ENCODE results near the gene AURKAIP1. TPM values are rescaled to one million over a fixed set of nuclear protein-coding genes. Genes with fewer than 3 reads are reported as not detected.

AURKAIP1 gene
- total RNA-seq, 1 donor = 74.6 TPM

- no peaks in the 10 kb centered on the region for H3K27me3 ChIP-seq (ENCODE audit: insufficient read depth, low read length)
- TF ChIP-seq, protein P1, sequence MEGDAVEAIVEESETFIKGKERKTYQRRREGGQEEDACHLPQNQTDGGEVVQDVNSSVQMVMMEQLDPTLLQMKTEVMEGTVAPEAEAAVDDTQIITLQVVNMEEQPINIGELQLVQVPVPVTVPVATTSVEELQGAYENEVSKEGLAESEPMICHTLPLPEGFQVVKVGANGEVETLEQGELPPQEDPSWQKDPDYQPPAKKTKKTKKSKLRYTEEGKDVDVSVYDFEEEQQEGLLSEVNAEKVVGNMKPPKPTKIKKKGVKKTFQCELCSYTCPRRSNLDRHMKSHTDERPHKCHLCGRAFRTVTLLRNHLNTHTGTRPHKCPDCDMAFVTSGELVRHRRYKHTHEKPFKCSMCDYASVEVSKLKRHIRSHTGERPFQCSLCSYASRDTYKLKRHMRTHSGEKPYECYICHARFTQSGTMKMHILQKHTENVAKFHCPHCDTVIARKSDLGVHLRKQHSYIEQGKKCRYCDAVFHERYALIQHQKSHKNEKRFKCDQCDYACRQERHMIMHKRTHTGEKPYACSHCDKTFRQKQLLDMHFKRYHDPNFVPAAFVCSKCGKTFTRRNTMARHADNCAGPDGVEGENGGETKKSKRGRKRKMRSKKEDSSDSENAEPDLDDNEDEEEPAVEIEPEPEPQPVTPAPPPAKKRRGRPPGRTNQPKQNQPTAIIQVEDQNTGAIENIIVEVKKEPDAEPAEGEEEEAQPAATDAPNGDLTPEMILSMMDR (IDR thresholded peaks at IDR 0.05; ENCODE audit: extremely low read depth, low read depth, low read length) = no peak
- H4K20me1 ChIP-seq (ENCODE audit: insufficient read depth, low read length) = peaks cover 27% of the 10 kb centered on the region
- no peak overlapping the region for H3K27ac ChIP-seq (ENCODE audit: low read depth, low read length)
- H3K9me3 ChIP-seq (ENCODE audit: low read depth, low read length) = no peaks in the 10 kb centered on the region
- H3K4me2 ChIP-seq (ENCODE audit: insufficient read depth, low read length) = no peak overlapping the region
- DNase-seq (ENCODE audit: insufficient read length, low spot score, missing footprints) = no peak
- peaks cover 5% of the 10 kb centered on the region for H3K36me3 ChIP-seq (ENCODE audit: insufficient read depth, low read length)
- peaks cover 12% of the 10 kb centered on the region for H3K4me1 ChIP-seq (ENCODE audit: insufficient read depth, low read length)
- peaks cover 28% of the 10 kb centered on the region for H3K79me2 ChIP-seq (ENCODE audit: insufficient read depth, low read length)
- H3K4me3 ChIP-seq (ENCODE audit: insufficient read depth, low read length) = no peak overlapping the region
- no peak overlapping the region for H2AFZ ChIP-seq (ENCODE audit: low read length)
These were observed 45.5 kb downstream of the AURKAIP1 start for GRCh38 chr1:1329304-1330210.

- no peak overlapping the region for H2AFZ ChIP-seq (ENCODE audit: low read length)
- TF ChIP-seq, protein P1 (IDR thresholded peaks at IDR 0.05; ENCODE audit: extremely low read depth, low read depth, low read length) = no peak
These were observed 46.8 kb downstream of the AURKAIP1 start for GRCh38 chr1:1328254-1328653.

DNA sequence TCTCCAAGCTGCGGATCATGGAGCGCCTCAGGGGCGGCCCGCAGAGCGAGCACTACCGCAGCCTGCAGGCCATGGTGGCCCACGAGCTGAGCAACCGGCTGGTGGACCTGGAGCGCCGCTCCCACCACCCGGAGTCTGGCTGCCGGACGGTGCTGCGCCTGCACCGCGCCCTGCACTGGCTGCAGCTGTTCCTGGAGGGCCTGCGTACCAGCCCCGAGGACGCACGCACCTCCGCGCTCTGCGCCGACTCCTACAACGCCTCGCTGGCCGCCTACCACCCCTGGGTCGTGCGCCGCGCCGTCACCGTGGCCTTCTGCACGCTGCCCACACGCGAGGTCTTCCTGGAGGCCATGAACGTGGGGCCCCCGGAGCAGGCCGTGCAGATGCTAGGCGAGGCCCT lies 47.7 kb downstream of the AURKAIP1 start:
- DNase-seq (ENCODE audit: insufficient read length, low spot score, missing footprints) = no peak
- Histone ChIP-seq H3K9me3 (ENCODE audit: low read depth, low read length) (no peaks in the 10 kb centered on the region), H2AFZ (ENCODE audit: low read length) (no peak overlapping the region), H3K79me2 (ENCODE audit: insufficient read depth, low read length) (peaks cover 45% of the 10 kb centered on the region), H3K4me3 (ENCODE audit: insufficient read depth, low read length) (no peak overlapping the region), H3K27ac (ENCODE audit: low read depth, low read length) (no peak overlapping the region), H3K27me3 (ENCODE audit: insufficient read depth, low read length) (no peaks in the 10 kb centered on the region), H3K36me3 (ENCODE audit: insufficient read depth, low read length) (peaks cover 5% of the 10 kb centered on the region), H3K4me2 (ENCODE audit: insufficient read depth, low read length) (no peak overlapping the region), H4K20me1 (ENCODE audit: insufficient read depth, low read length) (peaks cover 30% of the 10 kb centered on the region), H3K4me1 (ENCODE audit: insufficient read depth, low read length) (peaks cover 12% of the 10 kb centered on the region)
- TF ChIP-seq, protein P1 (IDR thresholded peaks at IDR 0.05; ENCODE audit: extremely low read depth, low read depth, low read length) = no peak

More at GRCh38 chr1:1328254-1328653, 46.8 kb downstream of the AURKAIP1 start:
- Histone ChIP-seq H3K79me2 (ENCODE audit: insufficient read depth, low read length) (peaks cover 38% of the 10 kb centered on the region), H3K4me1 (ENCODE audit: insufficient read depth, low read length) (peaks cover 12% of the 10 kb centered on the region), H3K27ac (ENCODE audit: low read depth, low read length) (no peak overlapping the region), H3K27me3 (ENCODE audit: insufficient read depth, low read length) (no peaks in the 10 kb centered on the region), H3K4me2 (ENCODE audit: insufficient read depth, low read length) (no peak overlapping the region), H3K36me3 (ENCODE audit: insufficient read depth, low read length) (peaks cover 5% of the 10 kb centered on the region), H3K9me3 (ENCODE audit: low read depth, low read length) (no peaks in the 10 kb centered on the region), H3K4me3 (ENCODE audit: insufficient read depth, low read length) (no peak overlapping the region), H4K20me1 (ENCODE audit: insufficient read depth, low read length) (peaks cover 26% of the 10 kb centered on the region)
- peak; percentile 73 for DNase-seq (ENCODE audit: insufficient read length, low spot score, missing footprints)

DNA sequence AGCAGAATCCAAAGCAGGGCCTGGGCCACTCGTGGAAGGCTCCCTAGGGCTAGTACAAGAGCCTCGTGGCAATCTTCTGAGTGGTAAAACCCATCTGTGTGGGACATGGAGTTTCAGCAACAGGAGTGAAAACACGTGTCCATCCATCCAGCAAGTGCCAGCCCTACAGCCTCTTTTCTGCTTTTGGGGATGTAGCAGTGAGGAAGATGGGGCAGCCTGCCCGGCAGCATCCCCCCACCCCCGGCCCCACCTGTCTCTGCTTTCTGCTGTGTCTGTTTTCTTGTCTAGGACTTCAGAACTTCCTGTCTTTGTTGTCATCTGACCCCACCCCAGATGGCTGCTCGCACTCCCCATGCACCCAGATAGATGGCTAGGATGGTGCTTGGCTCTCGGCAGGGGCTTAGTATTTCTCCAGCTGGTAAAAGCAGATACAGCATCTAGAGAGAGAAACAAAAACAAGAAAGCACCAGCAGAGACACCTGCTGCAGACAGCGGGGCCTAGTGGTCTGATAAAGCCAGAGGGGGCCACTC lies 48.9 kb downstream of the AURKAIP1 start:
- Histone ChIP-seq H3K79me2 (ENCODE audit: insufficient read depth, low read length) (peaks cover 56% of the 10 kb centered on the region), H3K4me2 (ENCODE audit: insufficient read depth, low read length) (peak overlapping the region; percentile 87), H3K27ac (ENCODE audit: low read depth, low read length) (no peak overlapping the region), H3K9me3 (ENCODE audit: low read depth, low read length) (no peaks in the 10 kb centered on the region), H4K20me1 (ENCODE audit: insufficient read depth, low read length) (peaks cover 37% of the 10 kb centered on the region), H3K4me3 (ENCODE audit: insufficient read depth, low read length) (peak overlapping the region; percentile 89), H3K36me3 (ENCODE audit: insufficient read depth, low read length) (peaks cover 5% of the 10 kb centered on the region), H2AFZ (ENCODE audit: low read length) (no peak overlapping the region), H3K27me3 (ENCODE audit: insufficient read depth, low read length) (no peaks in the 10 kb centered on the region), H3K4me1 (ENCODE audit: insufficient read depth, low read length) (peaks cover 12% of the 10 kb centered on the region)
- DNase-seq (ENCODE audit: insufficient read length, low spot score, missing footprints) = peak; percentile 91
- TF ChIP-seq, protein P1 (IDR thresholded peaks at IDR 0.05; ENCODE audit: extremely low read depth, low read depth, low read length) = no peak
